GM13976 (cell line): ENCODE measurements around the gene SNRPA1.

Experiments
- DNase-seq: peaks from one replicate; pipeline ENCODE4 v3.0.0; 2012; ENCODE audit warnings: low spot score
- in situ Hi-C: fragments of 300-500 bp; cut with MboI; formaldehyde crosslinking; loops from one replicate; pipeline ENCODE4 v1.12.0; 2022; ENCODE audit warnings: low sequenced_read_pairs, mixed read lengths, inconsistent platforms; ENCODE audit not compliant: unreplicated experiment
- TF ChIP-seq, protein P1 (sequence below): IDR thresholded peaks from 2 replicates; pipeline ENCODE4 v1.5.1; 2012; ENCODE audit warnings: borderline replicate concordance, mild to moderate bottlenecking; ENCODE audit not compliant: insufficient read depth; ENCODE audit errors: extremely low read depth, missing control alignments, control extremely low read depth

The SNRPA1 gene

DNA sequence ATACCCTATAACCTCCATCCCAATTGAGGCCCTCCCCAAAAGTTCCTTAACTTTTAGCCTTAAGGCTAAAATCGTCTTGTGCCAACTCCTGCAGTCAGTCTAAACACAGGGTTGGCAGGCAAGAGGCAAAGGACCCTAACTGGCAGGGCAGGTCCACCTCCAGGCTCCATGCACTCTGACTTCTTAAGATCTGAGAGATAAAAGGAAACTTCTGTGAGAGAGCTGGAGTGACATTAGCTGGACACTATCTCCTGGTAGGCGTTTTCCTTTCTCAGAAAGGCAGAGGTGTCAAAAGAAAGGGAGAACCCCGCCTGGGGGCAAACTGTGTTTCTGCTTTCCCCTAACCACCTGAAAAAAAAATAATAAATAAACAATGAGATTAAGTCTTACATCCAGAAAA lies 46.8 kb downstream of the SNRPA1 start:
- DNase-seq: no peak
- in situ Hi-C loops: no loop called here
- TF ChIP-seq, protein P1, sequence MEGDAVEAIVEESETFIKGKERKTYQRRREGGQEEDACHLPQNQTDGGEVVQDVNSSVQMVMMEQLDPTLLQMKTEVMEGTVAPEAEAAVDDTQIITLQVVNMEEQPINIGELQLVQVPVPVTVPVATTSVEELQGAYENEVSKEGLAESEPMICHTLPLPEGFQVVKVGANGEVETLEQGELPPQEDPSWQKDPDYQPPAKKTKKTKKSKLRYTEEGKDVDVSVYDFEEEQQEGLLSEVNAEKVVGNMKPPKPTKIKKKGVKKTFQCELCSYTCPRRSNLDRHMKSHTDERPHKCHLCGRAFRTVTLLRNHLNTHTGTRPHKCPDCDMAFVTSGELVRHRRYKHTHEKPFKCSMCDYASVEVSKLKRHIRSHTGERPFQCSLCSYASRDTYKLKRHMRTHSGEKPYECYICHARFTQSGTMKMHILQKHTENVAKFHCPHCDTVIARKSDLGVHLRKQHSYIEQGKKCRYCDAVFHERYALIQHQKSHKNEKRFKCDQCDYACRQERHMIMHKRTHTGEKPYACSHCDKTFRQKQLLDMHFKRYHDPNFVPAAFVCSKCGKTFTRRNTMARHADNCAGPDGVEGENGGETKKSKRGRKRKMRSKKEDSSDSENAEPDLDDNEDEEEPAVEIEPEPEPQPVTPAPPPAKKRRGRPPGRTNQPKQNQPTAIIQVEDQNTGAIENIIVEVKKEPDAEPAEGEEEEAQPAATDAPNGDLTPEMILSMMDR: no peak

DNA sequence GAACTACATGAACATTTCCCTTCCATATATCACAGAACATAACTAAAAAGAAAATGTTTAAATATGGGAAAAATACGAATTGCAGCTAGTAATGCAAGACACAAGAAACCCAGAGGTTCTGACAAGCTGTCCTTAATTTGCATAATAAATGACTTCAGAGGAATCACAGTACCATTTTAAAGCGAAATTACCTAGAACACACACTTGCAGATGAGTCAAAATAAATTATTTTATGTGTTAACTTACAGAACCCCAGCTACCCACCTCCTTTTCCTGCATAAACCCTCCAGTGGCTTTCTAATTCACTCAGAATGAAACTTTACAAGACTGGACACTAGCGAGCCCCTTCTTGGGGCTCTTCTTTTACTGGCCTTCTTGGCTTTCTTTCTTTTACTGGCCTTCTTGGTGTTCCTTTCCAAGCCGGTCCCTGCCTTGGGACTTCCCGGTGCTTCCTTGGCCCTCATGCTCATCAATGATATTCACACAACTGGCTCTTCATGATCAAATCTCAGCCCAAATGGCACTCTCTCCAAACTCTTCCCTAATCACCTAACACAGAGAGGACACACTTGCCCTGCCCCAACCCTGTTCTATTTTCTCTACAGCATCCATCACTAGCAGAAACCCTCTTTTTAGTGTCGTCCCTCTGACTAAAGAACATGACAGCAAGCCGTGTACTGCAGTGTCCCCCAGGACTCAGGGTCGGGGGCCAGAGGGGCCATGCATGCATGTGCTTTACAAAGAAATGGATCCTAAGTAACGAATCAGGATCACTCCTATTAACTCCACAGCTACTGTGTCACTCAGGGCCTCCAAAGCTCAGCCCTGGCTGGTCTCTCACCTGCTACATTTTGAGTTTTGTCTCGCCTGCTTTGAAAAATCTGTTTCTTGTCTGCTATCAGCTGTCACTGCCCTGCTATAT lies 48.0 kb downstream of the SNRPA1 start:
- DNase-seq: no peak
- TF ChIP-seq, protein P1: no peak
- in situ Hi-C loops: no loop called here

DNA sequence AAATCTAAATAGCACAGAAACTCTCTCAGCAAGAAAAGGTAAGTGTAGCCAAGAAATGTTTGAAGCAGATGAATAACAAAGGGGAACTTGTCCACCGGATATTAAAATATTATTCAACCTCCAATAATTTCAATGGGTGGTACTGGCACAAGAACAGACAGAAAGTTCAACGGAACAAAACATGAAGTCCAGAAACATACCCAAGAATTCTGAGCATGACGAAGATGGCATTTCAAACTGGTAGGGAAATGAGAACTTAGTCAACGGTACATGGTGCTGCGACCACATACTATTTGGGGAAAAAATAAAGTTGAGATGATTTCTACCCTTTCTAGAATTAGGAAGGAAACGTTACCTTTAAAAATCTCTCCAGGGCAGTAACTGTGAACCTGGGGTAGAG lies 48.7 kb downstream of the SNRPA1 start:
- in situ Hi-C loops: no loop called here
- TF ChIP-seq, protein P1: no peak
- no peak for DNase-seq

DNA sequence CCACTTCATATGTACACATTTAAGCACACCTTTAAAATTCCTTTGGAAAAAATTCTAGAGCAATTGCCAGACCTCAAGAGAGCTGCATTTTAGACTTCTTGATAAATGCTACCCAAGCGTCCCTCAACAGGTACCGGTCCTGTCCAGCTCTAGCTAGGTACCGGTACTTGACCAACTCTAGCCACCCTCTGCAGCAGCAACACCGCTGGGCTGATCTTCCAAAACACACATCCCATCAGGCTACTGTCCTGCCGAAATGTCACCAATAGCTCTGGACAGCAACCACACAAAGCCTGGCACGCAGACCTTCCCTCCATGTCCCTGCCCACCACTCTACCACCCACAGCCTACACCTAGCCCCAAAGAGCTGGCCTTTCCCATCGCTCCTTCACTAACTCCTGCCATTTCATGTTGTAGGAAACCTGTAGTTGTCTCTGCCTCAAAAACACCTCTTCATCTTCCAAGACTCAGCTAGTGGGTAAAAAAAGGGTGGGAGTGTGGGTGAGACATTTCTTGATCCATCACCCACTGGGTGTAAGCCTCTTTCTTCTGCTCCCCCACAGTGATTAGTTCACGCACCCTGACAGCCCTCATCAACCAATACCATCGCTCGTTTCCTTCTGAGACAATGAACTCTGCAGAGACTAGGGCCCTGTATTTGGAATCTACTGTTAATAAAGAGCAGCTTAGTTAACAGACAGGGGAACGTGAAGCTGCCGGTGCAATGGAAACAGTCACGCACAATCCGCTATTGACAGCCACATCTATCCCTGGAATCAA lies 50.0 kb downstream of the SNRPA1 start:
- in situ Hi-C loops: no loop called here
- TF ChIP-seq, protein P1: no peak
- no peak for DNase-seq

DNA sequence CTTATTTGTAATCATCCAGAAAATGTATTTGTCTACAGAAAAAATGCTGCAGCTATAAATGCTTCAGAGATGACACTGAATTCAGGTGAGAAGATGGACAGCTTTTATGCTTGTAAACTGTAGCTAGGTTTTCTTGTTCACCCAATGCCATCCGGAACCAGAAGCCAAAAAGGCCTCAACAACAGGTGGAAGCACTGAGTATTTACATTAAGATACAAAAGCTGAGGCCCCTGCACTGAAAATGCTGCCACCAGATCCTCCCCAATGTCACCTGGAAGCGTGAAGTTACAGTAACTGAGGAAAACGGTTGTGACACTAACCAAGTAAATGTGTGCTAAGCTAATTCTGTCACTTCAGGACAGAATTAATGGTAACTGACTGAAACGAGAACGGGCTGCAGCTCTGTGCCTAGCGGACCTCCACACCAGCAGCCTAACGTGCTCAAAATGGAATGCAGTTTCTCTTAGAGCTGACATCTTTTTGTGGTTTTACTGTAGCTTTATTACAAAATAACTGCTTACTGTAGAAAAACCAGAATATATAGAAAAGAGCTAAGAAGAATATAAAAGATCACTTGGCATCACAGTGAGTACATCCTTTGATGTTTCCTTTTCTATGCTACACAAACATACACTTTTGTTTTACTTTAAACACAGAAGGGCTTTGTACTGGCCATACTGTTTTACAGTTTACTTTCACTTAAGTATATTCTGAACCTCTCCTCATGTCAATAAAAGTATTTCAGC lies 50.8 kb downstream of the SNRPA1 start:
- no peak for DNase-seq
- in situ Hi-C loops: no loop called here
- TF ChIP-seq, protein P1: no peak

DNA sequence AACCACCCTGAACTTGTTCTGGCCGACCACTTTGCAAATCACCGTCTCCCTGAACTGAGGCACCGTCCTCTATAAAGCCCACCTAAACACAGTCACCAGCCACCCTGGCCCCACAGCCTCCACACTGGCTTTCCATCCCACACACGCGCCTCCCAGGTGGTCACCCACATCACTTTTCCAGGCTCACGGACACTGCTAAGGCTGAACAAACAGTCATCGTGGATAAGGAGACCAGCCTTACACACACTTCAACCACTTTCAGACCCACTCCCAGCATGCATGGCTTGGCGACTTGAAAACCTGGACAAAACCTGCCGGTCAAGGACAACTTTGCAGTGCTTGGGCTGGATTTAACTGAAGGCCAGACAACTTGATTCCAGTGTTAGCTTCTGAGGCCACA lies 51.6 kb downstream of the SNRPA1 start:
- TF ChIP-seq, protein P1: no peak
- no peak for DNase-seq
- in situ Hi-C loops: no loop called here
